Measurements from ENCODE around the gene GLIPR2.
"Not testable (repeated sequence)": the region's sequence is repeated elsewhere in the genome, so short reads cannot be mapped to it uniquely, and the experiment has no call there.

The GLIPR2 gene, protein sequence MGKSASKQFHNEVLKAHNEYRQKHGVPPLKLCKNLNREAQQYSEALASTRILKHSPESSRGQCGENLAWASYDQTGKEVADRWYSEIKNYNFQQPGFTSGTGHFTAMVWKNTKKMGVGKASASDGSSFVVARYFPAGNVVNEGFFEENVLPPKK

DNA sequence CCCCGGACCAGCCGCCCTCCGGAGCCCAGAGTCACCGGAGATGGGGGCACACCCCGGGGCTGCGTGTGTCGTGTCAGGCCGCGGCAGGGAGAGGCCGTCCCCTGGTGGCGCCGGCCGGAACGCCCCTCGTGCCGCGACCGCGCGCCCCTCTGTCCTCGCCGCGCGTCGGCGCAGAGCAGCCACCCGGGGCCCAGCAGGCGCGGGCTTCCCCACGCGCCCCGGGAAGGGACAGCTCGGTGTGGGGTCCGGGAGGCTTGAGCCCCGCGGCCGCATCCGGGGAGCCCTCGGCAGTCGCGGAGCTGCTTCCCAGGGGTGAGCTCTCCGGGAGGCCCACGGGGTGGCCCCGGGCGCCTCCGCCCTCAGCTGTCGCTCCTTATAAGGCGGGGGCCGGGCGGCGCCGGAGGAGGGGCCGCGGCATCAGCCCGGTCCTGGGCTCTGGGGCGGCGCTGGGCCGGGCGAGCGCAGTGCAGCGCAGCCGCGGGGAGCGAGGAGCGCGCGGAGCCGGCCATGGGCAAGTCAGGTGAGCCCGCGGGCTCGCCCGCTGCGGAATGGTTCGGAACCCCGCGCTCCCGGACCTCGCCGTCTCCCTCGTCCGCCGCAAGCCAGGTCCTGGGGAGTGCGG, at the start of gene GLIPR2:
Gene GLIPR2 (plus strand): TSS at position 462 of the 622 bp plus-strand sequence. CDS start 46 bp downstream, at position 508.
- Histone ChIP-seq H3K27ac (ENCODE audit: low read depth, low read length) (no peak within 1 kb of the TSS), H3K4me1 (ENCODE audit: control insufficient read depth, insufficient read depth, low read length, unreplicated experiment) (peaks cover 11% of the 10 kb centered on the region), H3K79me2 (ENCODE audit: control insufficient read depth, insufficient read depth, low read length, unreplicated experiment) (no peaks in the 10 kb centered on the region), H3K36me3 (ENCODE audit: insufficient read depth, low read length) (no peaks in the 10 kb centered on the region), H3K4me3 (ENCODE audit: low read depth, low read length) (peak within 1 kb of the TSS; percentile 87), H3K27me3 (ENCODE audit: insufficient read depth, low read length) (no peaks in the 10 kb centered on the region), H2AFZ (ENCODE audit: low read length, unreplicated experiment) (peak within 1 kb of the TSS; percentile 81)

DNA sequence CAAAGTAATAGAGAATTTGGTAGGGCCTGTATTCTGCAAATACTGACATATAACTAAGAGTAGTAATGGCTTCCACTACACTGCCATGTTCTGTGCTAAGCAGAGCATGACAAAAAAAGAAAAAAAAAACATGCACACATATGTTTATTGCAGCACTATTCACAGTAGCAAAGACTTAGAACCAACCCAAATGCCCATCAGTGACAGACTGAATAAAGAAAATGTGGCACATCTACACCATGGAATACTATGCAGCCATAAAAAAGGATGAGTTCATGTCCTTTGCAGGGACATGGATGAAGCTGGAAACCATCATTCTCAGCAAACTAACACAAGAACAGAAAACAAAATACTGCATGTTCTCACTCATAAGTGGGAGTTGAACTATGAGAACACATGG, 49.5 kb upstream of the GLIPR2 start:
- not testable (repeated sequence) for H3K27ac ChIP-seq (ENCODE audit: low read depth, low read length); H2AFZ ChIP-seq (ENCODE audit: low read length, unreplicated experiment); H3K4me3 ChIP-seq (ENCODE audit: low read depth, low read length); H3K27me3 ChIP-seq (ENCODE audit: insufficient read depth, low read length); H3K79me2 ChIP-seq (ENCODE audit: control insufficient read depth, insufficient read depth, low read length, unreplicated experiment)
- Histone ChIP-seq H3K4me1 (ENCODE audit: control insufficient read depth, insufficient read depth, low read length, unreplicated experiment) (peaks cover 17% of the 10 kb centered on the region), H3K36me3 (ENCODE audit: insufficient read depth, low read length) (peaks cover 12% of the 10 kb centered on the region)

DNA sequence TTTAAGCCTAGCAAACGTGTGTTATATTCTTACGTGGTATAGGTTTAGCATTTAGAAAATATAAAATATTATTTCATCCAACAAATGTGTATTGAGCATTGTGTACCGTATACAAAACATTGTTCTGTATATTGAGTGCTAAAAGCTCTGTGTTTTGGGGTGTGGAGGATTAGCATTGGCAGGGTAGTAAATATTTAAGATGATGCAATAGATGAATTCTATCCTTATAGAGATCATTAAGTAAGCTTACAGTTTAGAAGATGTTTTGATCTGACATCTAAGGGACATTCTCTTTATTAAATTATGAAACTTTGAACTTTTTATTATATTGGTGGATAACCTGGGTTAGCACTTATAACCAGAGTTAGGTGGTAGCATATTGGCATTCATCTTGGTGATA, 48.5 kb upstream of the GLIPR2 start:
- H3K4me1 ChIP-seq (ENCODE audit: control insufficient read depth, insufficient read depth, low read length, unreplicated experiment), result peaks cover 24% of the 10 kb centered on the region
- no peaks in the 10 kb centered on the region for H3K27me3 ChIP-seq (ENCODE audit: insufficient read depth, low read length)
- H3K36me3 ChIP-seq (ENCODE audit: insufficient read depth, low read length), result peaks cover 14% of the 10 kb centered on the region
- no peaks in the 10 kb centered on the region for H3K79me2 ChIP-seq (ENCODE audit: control insufficient read depth, insufficient read depth, low read length, unreplicated experiment)
- no peak overlapping the region for H3K27ac ChIP-seq (ENCODE audit: low read depth, low read length)
- no peak overlapping the region for H2AFZ ChIP-seq (ENCODE audit: low read length, unreplicated experiment)
- H3K4me3 ChIP-seq (ENCODE audit: low read depth, low read length), result no peak overlapping the region

DNA sequence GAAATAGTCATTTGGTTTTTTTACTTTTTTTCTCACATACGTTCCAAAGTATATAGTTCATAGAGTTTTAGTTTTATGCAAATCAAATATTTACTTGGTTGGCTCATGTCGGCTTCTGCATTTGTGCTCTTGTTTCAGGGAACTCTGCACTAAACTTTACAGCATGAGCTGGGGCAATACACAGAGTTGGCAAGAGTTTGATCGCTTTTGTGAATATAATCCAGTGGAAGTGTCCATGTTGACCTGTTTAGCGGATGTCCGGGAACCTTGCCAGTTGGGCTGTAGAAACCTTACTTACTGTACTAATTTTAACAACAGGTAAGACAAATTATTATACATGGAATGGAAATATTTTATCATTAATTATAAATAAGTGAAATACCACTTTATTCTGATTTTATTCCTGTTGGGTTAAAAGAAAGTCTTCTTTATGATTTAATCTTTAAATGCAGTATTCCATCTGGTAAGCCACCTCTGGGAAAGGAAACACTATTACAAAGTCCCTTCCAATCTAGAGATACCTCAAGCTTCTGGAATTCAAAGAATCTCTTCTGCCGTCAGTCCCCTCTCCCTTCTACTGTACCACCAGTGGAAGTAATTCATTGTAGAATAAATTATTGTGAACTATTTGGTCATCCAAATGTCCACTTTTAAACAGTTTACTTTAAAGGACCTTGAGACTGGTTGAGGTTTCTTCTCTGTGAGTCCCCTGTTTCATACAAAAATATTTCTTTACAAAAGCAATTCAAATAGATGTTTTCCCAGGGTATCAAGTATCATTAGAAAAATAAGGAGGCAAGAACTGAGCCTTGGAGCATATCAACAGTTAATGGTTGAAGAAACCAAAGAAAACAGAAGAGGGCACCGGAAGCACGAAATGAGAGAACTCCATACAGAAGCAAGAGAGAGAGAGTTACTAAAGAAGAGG, 45.2 kb upstream of the GLIPR2 start:
- no peaks in the 10 kb centered on the region for H3K27me3 ChIP-seq (ENCODE audit: insufficient read depth, low read length)
- H3K79me2 ChIP-seq (ENCODE audit: control insufficient read depth, insufficient read depth, low read length, unreplicated experiment), result no peaks in the 10 kb centered on the region
- H3K36me3 ChIP-seq (ENCODE audit: insufficient read depth, low read length), result peaks cover 11% of the 10 kb centered on the region
- peaks cover 32% of the 10 kb centered on the region for H3K4me1 ChIP-seq (ENCODE audit: control insufficient read depth, insufficient read depth, low read length, unreplicated experiment)
- H2AFZ ChIP-seq (ENCODE audit: low read length, unreplicated experiment), result peak overlapping the region; percentile 94
- peak overlapping the region; percentile 91 for H3K27ac ChIP-seq (ENCODE audit: low read depth, low read length)
- peak overlapping the region; percentile 5; the same call in 1 of the 2 replicates for H3K4me3 ChIP-seq (ENCODE audit: low read depth, low read length)

DNA sequence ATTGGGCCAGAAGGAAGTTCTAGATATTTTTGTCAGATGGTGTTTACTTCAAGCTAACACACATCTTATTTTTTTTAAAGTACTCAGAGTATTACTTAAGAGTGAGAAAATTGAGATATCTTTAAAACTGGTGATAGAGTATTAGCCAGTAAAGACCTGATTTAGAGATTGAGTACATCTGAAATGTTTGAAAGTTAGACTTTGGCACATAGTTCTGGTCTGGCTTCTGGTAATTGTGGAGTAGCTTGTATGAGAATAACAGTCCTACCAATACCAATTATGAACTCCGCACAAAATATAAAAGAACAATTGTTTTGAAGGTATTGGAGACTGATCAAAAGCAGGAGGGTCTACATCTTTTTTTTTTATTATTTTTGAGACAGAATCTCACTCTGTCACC, 44.5 kb upstream of the GLIPR2 start:
- H3K4me1 ChIP-seq (ENCODE audit: control insufficient read depth, insufficient read depth, low read length, unreplicated experiment), result peaks cover 32% of the 10 kb centered on the region
- H3K27me3 ChIP-seq (ENCODE audit: insufficient read depth, low read length), result no peaks in the 10 kb centered on the region

DNA sequence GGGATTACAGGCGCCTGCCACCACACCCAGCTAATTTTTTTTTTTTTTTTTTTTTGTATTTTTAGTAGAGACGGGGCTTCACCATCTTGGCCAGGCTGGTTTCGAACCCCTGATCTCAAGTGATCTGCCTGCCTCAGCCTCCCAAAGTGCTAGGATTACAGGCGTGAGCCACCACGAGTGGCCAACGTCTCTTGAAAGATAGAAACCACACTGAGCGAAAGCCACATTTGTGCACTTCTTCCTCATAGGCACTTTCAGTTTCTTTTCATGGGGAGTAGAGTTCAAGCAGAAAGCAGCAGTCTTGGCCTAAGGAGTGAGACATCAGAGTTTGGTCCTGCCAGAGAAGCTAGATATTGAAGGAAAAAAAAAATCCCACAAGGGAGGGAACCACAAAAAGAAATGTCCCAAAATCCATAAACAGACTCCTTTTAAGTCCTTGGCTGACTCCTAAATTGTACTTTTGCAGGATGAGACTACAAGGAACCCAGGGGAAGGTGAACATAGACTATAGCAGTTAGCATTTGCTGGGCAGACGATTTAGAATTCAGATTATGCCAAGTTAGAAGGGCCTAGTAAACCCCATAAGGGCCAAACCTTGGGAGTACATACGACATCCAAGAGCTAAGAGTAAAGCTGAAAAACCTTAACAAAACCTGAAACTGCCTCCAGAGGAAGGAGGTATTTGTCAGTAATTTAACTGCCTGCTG, 43.9 kb upstream of the GLIPR2 start:
- peaks cover 32% of the 10 kb centered on the region for H3K4me1 ChIP-seq (ENCODE audit: control insufficient read depth, insufficient read depth, low read length, unreplicated experiment)
- no peak overlapping the region for H3K4me3 ChIP-seq (ENCODE audit: low read depth, low read length)
- H3K79me2 ChIP-seq (ENCODE audit: control insufficient read depth, insufficient read depth, low read length, unreplicated experiment), result no peaks in the 10 kb centered on the region
- no peak overlapping the region for H2AFZ ChIP-seq (ENCODE audit: low read length, unreplicated experiment)
- H3K27ac ChIP-seq (ENCODE audit: low read depth, low read length), result peak overlapping the region; percentile 16; the same call in 1 of the 2 replicates
- peaks cover 4% of the 10 kb centered on the region; the same call in 1 of the 2 replicates for H3K36me3 ChIP-seq (ENCODE audit: insufficient read depth, low read length)
- H3K27me3 ChIP-seq (ENCODE audit: insufficient read depth, low read length), result no peaks in the 10 kb centered on the region

More for the DNA sequence above, 44.5 kb upstream of the GLIPR2 start:
- peak overlapping the region; percentile 5; the same call in 1 of the 2 replicates for H3K4me3 ChIP-seq (ENCODE audit: low read depth, low read length)
- peak overlapping the region; percentile 91 for H3K27ac ChIP-seq (ENCODE audit: low read depth, low read length)
- peak overlapping the region; percentile 94 for H2AFZ ChIP-seq (ENCODE audit: low read length, unreplicated experiment)
- H3K79me2 ChIP-seq (ENCODE audit: control insufficient read depth, insufficient read depth, low read length, unreplicated experiment), result no peaks in the 10 kb centered on the region
- H3K36me3 ChIP-seq (ENCODE audit: insufficient read depth, low read length), result peaks cover 4% of the 10 kb centered on the region

DNA sequence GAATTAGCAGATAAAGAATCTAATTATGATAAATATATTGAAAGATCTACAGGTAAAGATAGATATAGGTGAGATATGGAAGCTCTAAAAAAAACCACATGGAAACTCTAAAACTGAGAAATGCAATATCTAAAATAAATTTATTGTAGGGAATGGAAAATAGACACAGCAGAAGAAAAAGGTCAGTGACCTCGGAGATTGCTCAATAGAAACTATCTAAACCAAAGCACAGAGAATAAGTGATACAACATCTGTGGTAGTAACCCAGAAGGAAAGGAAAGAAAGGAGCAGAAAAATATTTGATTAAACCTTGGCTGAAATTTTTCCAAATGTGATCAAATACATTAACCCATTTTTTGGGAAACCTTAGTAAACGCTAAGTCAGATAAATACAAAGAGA, 43.1 kb upstream of the GLIPR2 start:
- Histone ChIP-seq H3K79me2 (ENCODE audit: control insufficient read depth, insufficient read depth, low read length, unreplicated experiment) (no peaks in the 10 kb centered on the region), H3K4me1 (ENCODE audit: control insufficient read depth, insufficient read depth, low read length, unreplicated experiment) (peaks cover 32% of the 10 kb centered on the region), H3K4me3 (ENCODE audit: low read depth, low read length) (no peak overlapping the region), H3K27me3 (ENCODE audit: insufficient read depth, low read length) (no peaks in the 10 kb centered on the region), H3K27ac (ENCODE audit: low read depth, low read length) (no peak overlapping the region), H2AFZ (ENCODE audit: low read length, unreplicated experiment) (no peak overlapping the region), H3K36me3 (ENCODE audit: insufficient read depth, low read length) (peaks cover 4% of the 10 kb centered on the region; the same call in 1 of the 2 replicates)

DNA sequence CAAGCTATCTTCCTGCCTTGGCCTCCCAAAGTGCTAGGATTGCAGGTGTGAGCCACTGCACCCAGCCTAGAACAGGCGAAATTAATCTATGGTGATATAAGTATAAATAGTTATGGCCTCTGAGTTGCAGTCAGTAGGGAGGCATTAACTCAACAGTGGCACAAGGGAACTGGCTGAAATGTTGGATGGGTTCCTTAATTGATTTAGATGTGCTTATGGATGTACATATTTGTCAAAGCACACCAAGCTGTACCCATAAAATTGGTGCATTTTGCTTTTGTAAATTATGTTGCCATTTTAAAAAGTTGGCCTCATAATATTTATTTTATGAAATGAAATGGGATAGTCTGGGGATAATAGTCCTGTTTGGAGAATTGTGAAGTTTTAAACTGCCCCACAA, 36.8 kb upstream of the GLIPR2 start:
- Histone ChIP-seq H2AFZ (ENCODE audit: low read length, unreplicated experiment) (no peak overlapping the region), H3K79me2 (ENCODE audit: control insufficient read depth, insufficient read depth, low read length, unreplicated experiment) (no peaks in the 10 kb centered on the region), H3K27me3 (ENCODE audit: insufficient read depth, low read length) (no peaks in the 10 kb centered on the region), H3K36me3 (ENCODE audit: insufficient read depth, low read length) (no peaks in the 10 kb centered on the region), H3K27ac (ENCODE audit: low read depth, low read length) (no peak overlapping the region), H3K4me3 (ENCODE audit: low read depth, low read length) (no peak overlapping the region), H3K4me1 (ENCODE audit: control insufficient read depth, insufficient read depth, low read length, unreplicated experiment) (peaks cover 24% of the 10 kb centered on the region)

DNA sequence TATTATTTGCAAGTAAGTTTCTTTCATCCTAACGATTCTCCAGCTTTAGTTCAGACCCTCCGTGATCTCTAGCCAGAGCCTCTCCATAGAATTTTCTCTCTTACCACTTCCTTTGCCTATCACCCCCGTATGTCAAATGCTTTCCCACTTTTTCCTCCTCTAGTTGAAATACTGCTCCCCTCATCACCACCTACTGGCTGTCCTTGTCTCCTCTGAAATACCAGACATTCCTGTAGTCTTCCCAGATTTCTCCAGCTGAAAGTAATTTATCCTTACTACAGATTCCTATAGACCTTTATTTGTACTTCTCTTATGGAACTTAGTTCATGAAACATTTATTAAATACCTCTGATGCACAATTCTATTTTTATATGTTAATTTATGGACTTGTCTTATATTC, 36.0 kb upstream of the GLIPR2 start:
- Histone ChIP-seq H3K79me2 (ENCODE audit: control insufficient read depth, insufficient read depth, low read length, unreplicated experiment) (no peaks in the 10 kb centered on the region), H3K4me1 (ENCODE audit: control insufficient read depth, insufficient read depth, low read length, unreplicated experiment) (peaks cover 30% of the 10 kb centered on the region), H3K36me3 (ENCODE audit: insufficient read depth, low read length) (no peaks in the 10 kb centered on the region), H2AFZ (ENCODE audit: low read length, unreplicated experiment) (no peak overlapping the region), H3K27me3 (ENCODE audit: insufficient read depth, low read length) (no peaks in the 10 kb centered on the region), H3K4me3 (ENCODE audit: low read depth, low read length) (no peak overlapping the region), H3K27ac (ENCODE audit: low read depth, low read length) (no peak overlapping the region)

Data from ACC112 (cell line).